Liver (tissue), 3 donors: ENCODE data around the gene GALNT9.

Experiments
- ATF3 ChIP-seq: IDR thresholded peaks from 2 replicates; pipeline ENCODE4 v1.6.1; 2016; ENCODE audit warnings: antibody characterized with exemption
- CTCF ChIP-seq: fragments of 150-350 bp; IDR thresholded peaks from 2 replicates; pipeline ENCODE4 v1.5.1; 2017; ENCODE audit warnings: improper control_type of control experiment, low read depth, low read length; ENCODE audit not compliant: missing input control
- EGR1 ChIP-seq, 2 donors: IDR thresholded peaks; 2 replicates each; pipeline ENCODE4 v1.6.1; 2016 to 2018; ENCODE audit warnings: antibody characterized with exemption in 2 of 2, low read depth in 2 of 2
- GABPA ChIP-seq, 2 donors: IDR thresholded peaks in 1 of 2; conservative IDR thresholded peaks in 1 of 2; 2 replicates each; pipeline ENCODE4 v1.6.1; 2016; ENCODE audit warnings: antibody characterized with exemption in 2 of 2, mild to moderate bottlenecking in 1 of 2, moderate library complexity in 1 of 2
- HNF4A ChIP-seq, 2 donors: conservative IDR thresholded peaks; 2 replicates each; pipeline ENCODE4 v1.6.1; 2016; ENCODE audit warnings: antibody characterized with exemption in 2 of 2, mild to moderate bottlenecking in 2 of 2
- JUND ChIP-seq, 2 donors: IDR thresholded peaks; 2 replicates each; pipeline ENCODE4 v1.6.1; 2016; ENCODE audit warnings: antibody characterized with exemption in 2 of 2
- MAX ChIP-seq: IDR thresholded peaks from 2 replicates; pipeline ENCODE4 v1.6.1; 2016; ENCODE audit warnings: antibody characterized with exemption
- RAD21 ChIP-seq, 2 donors: IDR thresholded peaks; 2 replicates each; pipeline ENCODE4 v1.6.1; 2016; ENCODE audit warnings: antibody characterized with exemption in 2 of 2, mild to moderate bottlenecking in 2 of 2
- REST ChIP-seq: IDR thresholded peaks from 2 replicates; pipeline ENCODE4 v1.6.1; 2016; ENCODE audit warnings: antibody characterized with exemption, mild to moderate bottlenecking
- RXRA ChIP-seq, 2 donors: IDR thresholded peaks; 2 replicates each; pipeline ENCODE4 v1.6.1; 2017 to 2018; ENCODE audit warnings: antibody characterized with exemption in 2 of 2, mild to moderate bottlenecking in 1 of 2
- donor health status: healthy.
- donor health status: healthy.

- TF ChIP-seq CTCF (no peak), GABPA (IDR thresholded peaks at IDR 0.05 in 1 of 2, conservative IDR thresholded peaks at IDR 0.05 in 1 of 2) (no peak), HNF4A (conservative IDR thresholded peaks at IDR 0.05) (no peak), RAD21 (IDR thresholded peaks at IDR 0.05) (no peak), REST (no peak), EGR1 (IDR thresholded peaks at IDR 0.05; ENCODE audit: low read depth in 2 of 2) (no peak), ATF3 (no peak), MAX (no peak), RXRA (IDR thresholded peaks at IDR 0.05) (no peak), JUND (IDR thresholded peaks at IDR 0.05) (no peak)
Observed at GRCh38 chr12:132230381-132230780, 99.0 kb downstream of the GALNT9 start.
